Spleen (tissue), 7 donors: ENCODE results near the gene C12orf57.
A peak's percentile ranks its signal among the peaks of the same experiment; 100 is the strongest.

Experiments used
- CTCF ChIP-seq, 11 experiments: fragments of 200-600 bp in 7 of 11; fragments of 450-650 bp in 4 of 11; sonication (generic) in 4 of 11; IDR thresholded peaks in 8 of 11; conservative IDR thresholded peaks in 3 of 11; 1 replicate in 7 of 11; 2 replicates in 4 of 11; pipeline versions ENCODE4 v1.4.0 to v1.8.0; 2016 to 2021; ENCODE audit warnings: antibody characterized with exemption in 11 of 11, inconsistent platforms in 4 of 11, mild to moderate bottlenecking in 1 of 11
- POLR2A ChIP-seq, 3 donors: fragments of 450-650 bp; IDR thresholded peaks; one replicate each; pipeline ENCODE4 v1.5.1; 2017; ENCODE audit warnings: antibody characterized with exemption in 3 of 3, mild to moderate bottlenecking in 1 of 3
- POLR2AphosphoS5 ChIP-seq, 3 donors: sonication (generic); formaldehyde crosslinking; IDR thresholded peaks; one replicate each; pipeline ENCODE4 v1.5.1; 2017; ENCODE audit warnings: antibody characterized with exemption in 3 of 3
- donor health status: DM: no; HTN: no; CAD: no; lungs with moderate emphysema.
- donor health status: DM: no; HTN: no; CAD: no.
- donor health status: DM: no; HTN: no; CAD: no.

- no peak for TF ChIP-seq POLR2A (IDR thresholded peaks at IDR 0.05)
- peak in 6 of 11 experiments; percentile 12 to 55 (median 28) for TF ChIP-seq CTCF (IDR thresholded peaks at IDR 0.05 in 8 of 11, conservative IDR thresholded peaks at IDR 0.05 in 3 of 11)
- peak in 2 of 3 donors; percentile 53 to 76 for TF ChIP-seq POLR2AphosphoS5 (IDR thresholded peaks at IDR 0.05)
Measured at GRCh38 chr12:6960593-6961277, 16.9 kb downstream of the C12orf57 start.
